CD14-positive monocyte (primary cell): ENCODE results near the gene TSPAN10. TPM values are rescaled to one million over a fixed set of nuclear protein-coding genes. Genes with fewer than 3 reads are reported as not detected.

Experiments
- DNase-seq, 3 donors: peaks; one replicate each; pipeline ENCODE4 v3.0.0-alpha.2; 2011 to 2022
- H2AFZ ChIP-seq: 2 replicates; pipeline ENCODE4 v1.6.0; 2012; ENCODE audit warnings: mild to moderate bottlenecking, low read depth, low read length, inconsistent platforms; ENCODE audit not compliant: insufficient read depth, poor library complexity, severe bottlenecking
- H3K27ac ChIP-seq, 2 donors: 1 replicate in 1 of 2; 2 replicates in 1 of 2; pipeline ENCODE4 v1.5.1; 2012 to 2013; ENCODE audit warnings: low read length in 2 of 2, control low read depth in 1 of 2, inconsistent platforms in 1 of 2, low read depth in 1 of 2, mild to moderate bottlenecking in 1 of 2
- H3K27me3 ChIP-seq, 2 donors: one replicate each; pipeline versions ENCODE4 v1.6.0 to v1.6.1; 2011 to 2013; ENCODE audit warnings: low read length in 2 of 2; ENCODE audit not compliant: control insufficient read depth in 2 of 2, insufficient read depth in 2 of 2
- H3K36me3 ChIP-seq, 2 donors: replicated peaks in 1 of 2; 1 replicate in 1 of 2; 2 replicates in 1 of 2; pipeline versions ENCODE4 v1.5.1 to v1.6.1; 2012 to 2013; ENCODE audit warnings: low read length in 2 of 2, control low read depth in 1 of 2, inconsistent platforms in 1 of 2, mild to moderate bottlenecking in 1 of 2; ENCODE audit not compliant: insufficient read depth in 2 of 2, control insufficient read depth in 1 of 2
- H3K4me1 ChIP-seq, 2 donors: 1 replicate in 1 of 2; 2 replicates in 1 of 2; pipeline versions ENCODE4 v1.5.1 to v1.6.1; 2012 to 2013; ENCODE audit warnings: low read length in 2 of 2, control low read depth in 1 of 2, inconsistent platforms in 1 of 2, mild to moderate bottlenecking in 1 of 2, moderate library complexity in 1 of 2; ENCODE audit not compliant: insufficient read depth in 2 of 2, control insufficient read depth in 1 of 2
- H3K4me2 ChIP-seq: replicated peaks from 2 replicates; pipeline ENCODE3; 2012; ENCODE audit warnings: low read length, moderate library complexity, mild to moderate bottlenecking; ENCODE audit not compliant: poor library complexity, severe bottlenecking; ENCODE audit errors: extremely low read depth
- H3K4me3 ChIP-seq, 3 experiments: fragments of 200-600 bp in 1 of 3; sonication (generic) in 1 of 3; replicated peaks in 1 of 3; 1 replicate in 2 of 3; 2 replicates in 1 of 3; pipeline ENCODE4 v1.5.1; 2011 to 2013; ENCODE audit warnings: low read length in 3 of 3, mild to moderate bottlenecking in 3 of 3, control low read depth in 2 of 3, low read depth in 2 of 3, inconsistent platforms in 1 of 3, moderate library complexity in 1 of 3
- H3K79me2 ChIP-seq: 2 replicates; pipeline ENCODE4 v1.6.0; 2012; ENCODE audit warnings: mild to moderate bottlenecking, control low read depth, inconsistent platforms, low read length, moderate library complexity; ENCODE audit not compliant: insufficient read depth
- H3K9ac ChIP-seq: 2 replicates; pipeline ENCODE4 v1.6.0; 2017; ENCODE audit warnings: low read length, mild to moderate bottlenecking; ENCODE audit not compliant: insufficient read depth, poor library complexity, severe bottlenecking
- H3K9me3 ChIP-seq, 2 donors: replicated peaks in 1 of 2; 1 replicate in 1 of 2; 2 replicates in 1 of 2; pipeline versions ENCODE4 v1.5.1 to v1.6.1; 2012 to 2013; ENCODE audit warnings: low read length in 2 of 2, control low read depth in 1 of 2; ENCODE audit not compliant: control insufficient read depth in 1 of 2, insufficient read depth in 1 of 2
- H4K20me1 ChIP-seq: 2 replicates; pipeline ENCODE4 v1.6.0; 2012; ENCODE audit warnings: mild to moderate bottlenecking, low read length, control low read depth, moderate library complexity; ENCODE audit not compliant: insufficient read depth
- H3K27ac Mint-ChIP-seq, 7 donors: one replicate each; pipeline ENCODE4 v1.8.0; 2020; ENCODE audit warnings: mild to moderate bottlenecking in 7 of 7, mixed read lengths in 7 of 7, moderate library complexity in 6 of 7, inconsistent platforms in 2 of 7
- H3K27me3 Mint-ChIP-seq, 3 donors: one replicate each; pipeline ENCODE4 v1.8.0; 2021 to 2022; ENCODE audit warnings: low read depth in 3 of 3, mild to moderate bottlenecking in 3 of 3, mixed read lengths in 3 of 3, moderate library complexity in 3 of 3, inconsistent platforms in 1 of 3
- H3K36me3 Mint-ChIP-seq, 2 donors: one replicate each; pipeline ENCODE4 v1.8.0; 2020; ENCODE audit warnings: mixed read lengths in 2 of 2, inconsistent platforms in 1 of 2, mild to moderate bottlenecking in 1 of 2
- H3K4me1 Mint-ChIP-seq: one replicate; pipeline ENCODE4 v1.8.0; 2020; ENCODE audit warnings: mild to moderate bottlenecking, mixed read lengths
- H3K4me3 Mint-ChIP-seq, 2 donors: one replicate each; pipeline ENCODE4 v1.8.0; 2020; ENCODE audit warnings: mild to moderate bottlenecking in 2 of 2, mixed read lengths in 2 of 2, moderate library complexity in 1 of 2
- H3K9me3 Mint-ChIP-seq, 7 donors: one replicate each; pipeline ENCODE4 v1.8.0; 2020 to 2022; ENCODE audit warnings: mixed read lengths in 7 of 7, mild to moderate bottlenecking in 6 of 7, moderate library complexity in 6 of 7, inconsistent platforms in 2 of 7
- CTCF ChIP-seq: fragments of 200-600 bp; IDR thresholded peaks from one replicate; pipeline ENCODE4 v1.8.0; 2022; ENCODE audit warnings: antibody characterized with exemption, mild to moderate bottlenecking
- WGBS: methylation state at CpG from one replicate; pipeline ENCODE4 v1.1.5; 2013; ENCODE audit warnings: missing lambda C conversion rate; ENCODE audit not compliant: insufficient coverage; 5-methylcytosine and 5-hydroxymethylcytosine counted together
- intact Hi-C, 2 donors: fragments of 100-400 bp; cut with micrococcal nuclease; formaldehyde crosslinking; loops; one replicate each; pipeline versions ENCODE4 v1.15.0 to v1.15.1; 2023
- polyA plus RNA-seq, 3 donors: library from polyadenylated mRNA; depleted of rRNA in 1 of 3; unstranded in 2 of 3; stranded (reverse) in 1 of 3; fragments of 300-500 nt in 2 of 3; fragments of >200 nt in 1 of 3; fragmentation: Illumina TruSeq in 2 of 3; gene quantifications; 1 replicate in 2 of 3; 2 replicates in 1 of 3; pipeline ENCODE4 v1.2.3, GENCODE V29; 2012 to 2021

TSPAN10 gene
- polyA plus RNA-seq, 3 donors: not detected

DNA sequence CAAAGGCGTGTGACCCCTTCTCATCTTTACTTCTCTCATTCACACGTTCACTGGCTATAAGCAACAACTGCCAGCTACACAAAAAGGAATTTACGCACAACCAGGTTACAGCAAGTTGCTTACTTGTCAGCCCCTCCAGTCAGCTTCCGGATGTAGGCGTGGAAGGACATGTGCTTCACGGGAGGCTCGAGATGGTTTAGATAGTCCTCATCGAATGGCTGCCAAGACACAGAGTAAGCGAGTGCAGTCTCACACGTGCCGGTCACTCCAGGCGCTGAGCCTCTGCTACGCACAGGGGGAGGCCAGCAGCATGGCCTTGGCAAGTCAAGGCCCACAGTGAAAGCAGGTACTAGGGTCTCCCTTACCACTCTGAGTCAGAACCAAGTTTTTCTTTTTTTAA lies 28.4 kb upstream of the TSPAN10 start:
- Histone ChIP-seq H3K27ac (peak overlapping the region; percentile 53 to 67), H3K4me1 (peaks cover 34 to 42% of the 10 kb centered on the region in 2 donors), H3K27me3 (no peaks in the 10 kb centered on the region), H3K4me2 (no peak overlapping the region), H3K9me3 (no peaks in the 10 kb centered on the region), H4K20me1 (peaks cover 26% of the 10 kb centered on the region), H3K9ac (no peak overlapping the region), H3K36me3 (peaks cover 60 to 91% of the 10 kb centered on the region in 2 donors), H3K4me3 (no peak overlapping the region), H2AFZ (no peak overlapping the region), H3K79me2 (peaks cover 37% of the 10 kb centered on the region)
- 98% methylated on average over 12 of the region's 13 CpGs for WGBS
- no peaks in the 10 kb centered on the region for H3K27me3 Mint-ChIP-seq
- peaks cover 69 to 91% of the 10 kb centered on the region in 2 donors for H3K36me3 Mint-ChIP-seq
- TF ChIP-seq CTCF: no peak
- peak overlapping the region in 5 of 7 donors; percentile 65 to 85 (median 76) for H3K27ac Mint-ChIP-seq
- H3K9me3 Mint-ChIP-seq: no peaks in the 10 kb centered on the region
- H3K4me3 Mint-ChIP-seq: no peak overlapping the region
- intact Hi-C loops: no loop called here
- H3K4me1 Mint-ChIP-seq: peaks cover 39% of the 10 kb centered on the region
- DNase-seq: no peak

DNA sequence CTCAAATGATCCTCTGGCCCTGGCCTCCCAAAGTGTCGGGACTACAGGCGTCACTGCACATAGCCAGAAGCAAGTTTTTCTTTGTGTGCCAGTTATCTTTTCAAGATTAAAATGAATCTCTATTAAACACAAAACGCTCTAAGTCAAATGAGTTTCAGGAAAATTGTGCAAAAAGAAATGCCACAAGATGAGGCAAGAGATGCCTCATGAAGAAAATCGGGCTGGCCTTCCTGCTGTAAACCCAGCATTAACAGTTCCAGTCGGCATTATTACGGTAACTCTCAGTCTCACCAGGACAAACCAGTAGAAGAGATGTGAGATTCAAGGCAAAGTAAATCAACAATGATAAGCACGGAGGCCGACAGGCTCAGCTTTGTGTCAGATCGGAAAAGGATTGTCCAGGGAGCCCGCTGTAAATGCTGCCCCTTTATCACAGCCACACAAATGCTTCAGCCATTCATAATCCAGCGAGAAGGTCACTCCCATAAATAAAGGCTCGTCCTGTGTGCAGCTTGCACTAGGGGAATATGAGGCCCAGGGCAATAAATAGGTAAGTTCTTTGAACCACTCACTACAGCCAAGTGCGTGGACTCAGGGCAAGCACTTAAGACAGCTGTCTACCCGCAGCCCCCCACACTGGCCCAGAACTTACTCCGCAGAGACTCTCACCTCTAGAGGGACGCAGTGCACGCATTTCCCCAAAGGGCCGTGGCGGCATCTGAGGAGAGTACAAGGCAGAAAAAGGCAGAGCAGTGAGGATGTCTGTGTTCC lies 27.3 kb upstream of the TSPAN10 start:
- peaks cover 47% of the 10 kb centered on the region for H3K79me2 ChIP-seq
- Mint-ChIP-seq H3K4me3 (no peak overlapping the region), H3K4me1 (peaks cover 39% of the 10 kb centered on the region), H3K27me3 (no peaks in the 10 kb centered on the region), H3K27ac (peak overlapping the region; percentile 61 to 85 (median 76)), H3K36me3 (peaks cover 69 to 91% of the 10 kb centered on the region in 2 donors), H3K9me3 (no peaks in the 10 kb centered on the region)
- H2AFZ ChIP-seq: no peak overlapping the region
- TF ChIP-seq CTCF: no peak
- no peaks in the 10 kb centered on the region for H3K9me3 ChIP-seq
- H3K4me3 ChIP-seq: no peak overlapping the region
- H4K20me1 ChIP-seq: peaks cover 37% of the 10 kb centered on the region
- 48% methylated on average over 11 of the region's 19 CpGs for WGBS
- DNase-seq: peak in 1 of 3 donors; percentile 8
- H3K9ac ChIP-seq: no peak overlapping the region
- H3K27me3 ChIP-seq: no peaks in the 10 kb centered on the region
- peaks cover 34 to 42% of the 10 kb centered on the region in 2 donors for H3K4me1 ChIP-seq
- H3K36me3 ChIP-seq: peaks cover 57 to 91% of the 10 kb centered on the region in 2 donors
- peak overlapping the region; percentile 53 to 67 for H3K27ac ChIP-seq
- H3K4me2 ChIP-seq: no peak overlapping the region
- intact Hi-C loops: no loop called here
